ENCODE results near the gene DCLK2.
A peak's percentile ranks its signal among the peaks of the same experiment; 100 is the strongest.

DCLK2 gene

GRCh38 chr4:150078041-150078578, at the start of gene DCLK2:
DCLK2 (plus strand) TSS chr4:150078445; CDS start chr4:150079028, 583 bp downstream.
- DNase-seq: peak; percentile 68

GRCh38 chr4:150032541-150032940, 45.7 kb upstream of the DCLK2 start:
- DNase-seq: no peak

GRCh38 chr4:150033081-150033480, 45.2 kb upstream of the DCLK2 start:
- DNase-seq: no peak

GRCh38 chr4:150033901-150034300, 44.3 kb upstream of the DCLK2 start:
- peak; percentile 52 for DNase-seq

- DNase-seq: no peak
Observed at GRCh38 chr4:150037251-150037856, 40.9 kb upstream of the DCLK2 start.

GRCh38 chr4:150038335-150039076, 39.7 kb upstream of the DCLK2 start:
- no peak for DNase-seq

- no peak for DNase-seq
Observed at GRCh38 chr4:150039274-150040127, 38.7 kb upstream of the DCLK2 start.

- no peak for DNase-seq
Observed at GRCh38 chr4:150044517-150044916, 33.7 kb upstream of the DCLK2 start.

GRCh38 chr4:150045410-150045809, 32.8 kb upstream of the DCLK2 start:
- DNase-seq: no peak

- no peak for DNase-seq
Observed at GRCh38 chr4:150046728-150047217, 31.5 kb upstream of the DCLK2 start.

- no peak for DNase-seq
Observed at GRCh38 chr4:150047546-150047945, 30.7 kb upstream of the DCLK2 start.

GRCh38 chr4:150049682-150050081, 28.6 kb upstream of the DCLK2 start:
- no peak for DNase-seq

GRCh38 chr4:150050566-150050965, 27.7 kb upstream of the DCLK2 start:
- DNase-seq: no peak

GRCh38 chr4:150051111-150051510, 27.1 kb upstream of the DCLK2 start:
- DNase-seq: no peak

GRCh38 chr4:150055467-150055866, 22.8 kb upstream of the DCLK2 start:
- DNase-seq: no peak

- no peak for DNase-seq
Observed at GRCh38 chr4:150056569-150056968, 21.7 kb upstream of the DCLK2 start.

- no peak for DNase-seq
Observed at GRCh38 chr4:150061086-150061776, 17.0 kb upstream of the DCLK2 start.

- DNase-seq: no peak
Observed at GRCh38 chr4:150063128-150063527, 15.1 kb upstream of the DCLK2 start.

GRCh38 chr4:150065740-150066139, 12.5 kb upstream of the DCLK2 start:
- DNase-seq: no peak

GRCh38 chr4:150067859-150068258, 10.4 kb upstream of the DCLK2 start:
- no peak for DNase-seq

- DNase-seq: no peak
Observed at GRCh38 chr4:150068300-150068960, 9.8 kb upstream of the DCLK2 start.

- no peak for DNase-seq
Observed at GRCh38 chr4:150069353-150069752, 8.9 kb upstream of the DCLK2 start.
